GM12878 (cell line): ENCODE measurements around the gene DLG1.

ENCODE experiments used
- CREB1 ChIP-seq: IDR thresholded peaks from 2 replicates; pipeline ENCODE4 v1.6.1; 2012; ENCODE audit warnings: low read depth, mild to moderate bottlenecking, inconsistent platforms
- EGR1 ChIP-seq, 2 experiments: IDR thresholded peaks; 1 replicate in 1 of 2; 2 replicates in 1 of 2; pipeline ENCODE4 v1.6.1; 2011 to 2012; ENCODE audit warnings: low read depth in 2 of 2, low read length in 2 of 2, borderline replicate concordance in 1 of 2, mild to moderate bottlenecking in 1 of 2, moderate library complexity in 1 of 2
- NBN ChIP-seq: fragments of 450-650 bp; IDR thresholded peaks from 2 replicates; pipeline ENCODE4 v1.6.1; 2016
- NFIC ChIP-seq: IDR thresholded peaks from 2 replicates; pipeline ENCODE4 v1.6.1; 2012; ENCODE audit warnings: low read depth, mild to moderate bottlenecking, inconsistent platforms, low read length, moderate library complexity
- RAD21 ChIP-seq: IDR thresholded peaks from 2 replicates; pipeline ENCODE4 v1.6.1; 2011; ENCODE audit warnings: mild to moderate bottlenecking, low read depth, low read length, moderate library complexity; ENCODE audit not compliant: insufficient read depth
- SREBF2 ChIP-seq: IDR thresholded peaks from 2 replicates; pipeline ENCODE4 v1.6.1; 2012; ENCODE audit warnings: mild to moderate bottlenecking, low read length
- YY1 ChIP-seq: IDR thresholded peaks from 2 replicates; pipeline ENCODE4 v1.6.1; 2011; ENCODE audit warnings: low read depth, mild to moderate bottlenecking, low read length
- ZBED1 ChIP-seq: IDR thresholded peaks from 2 replicates; pipeline ENCODE4 v1.6.1; 2016; ENCODE audit warnings: borderline replicate concordance
- TF ChIP-seq, protein P1 (sequence below): IDR thresholded peaks from 2 replicates; pipeline ENCODE4 v1.6.1; 2011; ENCODE audit warnings: borderline replicate concordance, low read depth, mild to moderate bottlenecking, moderate library complexity, low read length; ENCODE audit not compliant: insufficient read depth, poor library complexity, severe bottlenecking
- TF ChIP-seq, protein P2 (sequence below), 3 experiments: IDR thresholded peaks in 2 of 3; conservative IDR thresholded peaks in 1 of 3; 2 replicates each; pipeline ENCODE4 v1.5.1; 2011; ENCODE audit warnings: low read depth in 3 of 3, low read length in 3 of 3, mild to moderate bottlenecking in 3 of 3, control low read depth in 2 of 3, moderate library complexity in 2 of 3, inconsistent platforms in 1 of 3, mixed read lengths in 1 of 3; ENCODE audit not compliant: control insufficient read depth in 2 of 3, insufficient read depth in 1 of 3; ENCODE audit errors: extremely low read depth in 1 of 3
- TF ChIP-seq, protein P3 (sequence below): fragments of 450-650 bp; IDR thresholded peaks from 2 replicates; pipeline ENCODE4 v1.6.1; 2016; ENCODE audit warnings: mild to moderate bottlenecking
- TF ChIP-seq, protein P4 (sequence below): fragments of 450-650 bp; IDR thresholded peaks from 2 replicates; pipeline ENCODE4 v1.6.1; 2017; ENCODE audit warnings: mild to moderate bottlenecking
- TF ChIP-seq, protein P5 (sequence below): IDR thresholded peaks from 2 replicates; pipeline ENCODE4 v1.6.1; 2012; ENCODE audit warnings: low read depth, low read length, improper control_type of control experiment

DNA sequence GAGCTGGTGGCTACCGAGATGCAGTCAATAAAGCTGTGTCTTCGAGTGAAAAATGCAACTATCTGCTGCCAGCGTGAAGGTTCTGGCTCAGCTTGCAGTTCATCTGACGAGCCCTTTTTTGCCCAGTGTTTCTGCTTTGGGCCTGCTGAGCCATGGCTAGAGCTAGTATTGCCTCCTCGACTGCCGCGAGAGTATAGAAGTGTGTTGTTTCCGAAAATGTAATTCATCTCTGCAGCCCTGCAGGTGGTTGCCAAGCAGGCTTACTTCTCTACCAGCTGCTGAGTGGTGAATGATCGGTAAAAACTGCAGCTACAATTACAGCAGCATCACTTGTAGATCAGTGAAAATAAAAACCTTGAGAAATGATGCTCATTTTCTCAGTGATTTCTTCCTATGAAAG, 114.8 kb downstream of the DLG1 start:
- TF ChIP-seq, protein P1, sequence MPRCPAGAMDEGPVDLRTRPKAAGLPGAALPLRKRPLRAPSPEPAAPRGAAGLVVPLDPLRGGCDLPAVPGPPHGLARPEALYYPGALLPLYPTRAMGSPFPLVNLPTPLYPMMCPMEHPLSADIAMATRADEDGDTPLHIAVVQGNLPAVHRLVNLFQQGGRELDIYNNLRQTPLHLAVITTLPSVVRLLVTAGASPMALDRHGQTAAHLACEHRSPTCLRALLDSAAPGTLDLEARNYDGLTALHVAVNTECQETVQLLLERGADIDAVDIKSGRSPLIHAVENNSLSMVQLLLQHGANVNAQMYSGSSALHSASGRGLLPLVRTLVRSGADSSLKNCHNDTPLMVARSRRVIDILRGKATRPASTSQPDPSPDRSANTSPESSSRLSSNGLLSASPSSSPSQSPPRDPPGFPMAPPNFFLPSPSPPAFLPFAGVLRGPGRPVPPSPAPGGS, result no peak
- TF ChIP-seq, protein P2, sequence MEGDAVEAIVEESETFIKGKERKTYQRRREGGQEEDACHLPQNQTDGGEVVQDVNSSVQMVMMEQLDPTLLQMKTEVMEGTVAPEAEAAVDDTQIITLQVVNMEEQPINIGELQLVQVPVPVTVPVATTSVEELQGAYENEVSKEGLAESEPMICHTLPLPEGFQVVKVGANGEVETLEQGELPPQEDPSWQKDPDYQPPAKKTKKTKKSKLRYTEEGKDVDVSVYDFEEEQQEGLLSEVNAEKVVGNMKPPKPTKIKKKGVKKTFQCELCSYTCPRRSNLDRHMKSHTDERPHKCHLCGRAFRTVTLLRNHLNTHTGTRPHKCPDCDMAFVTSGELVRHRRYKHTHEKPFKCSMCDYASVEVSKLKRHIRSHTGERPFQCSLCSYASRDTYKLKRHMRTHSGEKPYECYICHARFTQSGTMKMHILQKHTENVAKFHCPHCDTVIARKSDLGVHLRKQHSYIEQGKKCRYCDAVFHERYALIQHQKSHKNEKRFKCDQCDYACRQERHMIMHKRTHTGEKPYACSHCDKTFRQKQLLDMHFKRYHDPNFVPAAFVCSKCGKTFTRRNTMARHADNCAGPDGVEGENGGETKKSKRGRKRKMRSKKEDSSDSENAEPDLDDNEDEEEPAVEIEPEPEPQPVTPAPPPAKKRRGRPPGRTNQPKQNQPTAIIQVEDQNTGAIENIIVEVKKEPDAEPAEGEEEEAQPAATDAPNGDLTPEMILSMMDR (IDR thresholded peaks at IDR 0.05 in 2 of 3, conservative IDR thresholded peaks at IDR 0.05 in 1 of 3; ENCODE audit: control insufficient read depth in 2 of 3, extremely low read depth in 1 of 3, insufficient read depth in 1 of 3, low read depth in 3 of 3, low read length in 3 of 3), result no peak
- no peak for TF ChIP-seq YY1
- TF ChIP-seq NFIC, result no peak
- no peak for TF ChIP-seq NBN
- TF ChIP-seq EGR1 (IDR thresholded peaks at IDR 0.05; ENCODE audit: borderline replicate concordance in 1 of 2, low read depth in 2 of 2, low read length in 2 of 2), result no peak
- TF ChIP-seq CREB1, result no peak
- TF ChIP-seq, protein P3, sequence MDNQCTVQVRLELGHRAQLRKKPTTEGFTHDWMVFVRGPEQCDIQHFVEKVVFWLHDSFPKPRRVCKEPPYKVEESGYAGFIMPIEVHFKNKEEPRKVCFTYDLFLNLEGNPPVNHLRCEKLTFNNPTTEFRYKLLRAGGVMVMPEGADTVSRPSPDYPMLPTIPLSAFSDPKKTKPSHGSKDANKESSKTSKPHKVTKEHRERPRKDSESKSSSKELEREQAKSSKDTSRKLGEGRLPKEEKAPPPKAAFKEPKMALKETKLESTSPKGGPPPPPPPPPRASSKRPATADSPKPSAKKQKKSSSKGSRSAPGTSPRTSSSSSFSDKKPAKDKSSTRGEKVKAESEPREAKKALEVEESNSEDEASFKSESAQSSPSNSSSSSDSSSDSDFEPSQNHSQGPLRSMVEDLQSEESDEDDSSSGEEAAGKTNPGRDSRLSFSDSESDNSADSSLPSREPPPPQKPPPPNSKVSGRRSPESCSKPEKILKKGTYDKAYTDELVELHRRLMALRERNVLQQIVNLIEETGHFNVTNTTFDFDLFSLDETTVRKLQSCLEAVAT, result no peak
- TF ChIP-seq SREBF2, result no peak
- no peak for TF ChIP-seq RAD21
- TF ChIP-seq, protein P4, sequence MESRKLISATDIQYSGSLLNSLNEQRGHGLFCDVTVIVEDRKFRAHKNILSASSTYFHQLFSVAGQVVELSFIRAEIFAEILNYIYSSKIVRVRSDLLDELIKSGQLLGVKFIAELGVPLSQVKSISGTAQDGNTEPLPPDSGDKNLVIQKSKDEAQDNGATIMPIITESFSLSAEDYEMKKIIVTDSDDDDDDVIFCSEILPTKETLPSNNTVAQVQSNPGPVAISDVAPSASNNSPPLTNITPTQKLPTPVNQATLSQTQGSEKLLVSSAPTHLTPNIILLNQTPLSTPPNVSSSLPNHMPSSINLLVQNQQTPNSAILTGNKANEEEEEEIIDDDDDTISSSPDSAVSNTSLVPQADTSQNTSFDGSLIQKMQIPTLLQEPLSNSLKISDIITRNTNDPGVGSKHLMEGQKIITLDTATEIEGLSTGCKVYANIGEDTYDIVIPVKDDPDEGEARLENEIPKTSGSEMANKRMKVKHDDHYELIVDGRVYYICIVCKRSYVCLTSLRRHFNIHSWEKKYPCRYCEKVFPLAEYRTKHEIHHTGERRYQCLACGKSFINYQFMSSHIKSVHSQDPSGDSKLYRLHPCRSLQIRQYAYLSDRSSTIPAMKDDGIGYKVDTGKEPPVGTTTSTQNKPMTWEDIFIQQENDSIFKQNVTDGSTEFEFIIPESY, result no peak
- TF ChIP-seq, protein P5, sequence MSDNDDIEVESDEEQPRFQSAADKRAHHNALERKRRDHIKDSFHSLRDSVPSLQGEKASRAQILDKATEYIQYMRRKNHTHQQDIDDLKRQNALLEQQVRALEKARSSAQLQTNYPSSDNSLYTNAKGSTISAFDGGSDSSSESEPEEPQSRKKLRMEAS, result no peak
- no peak for TF ChIP-seq ZBED1
